Hippocampal formation (tissue), 2 donors: ENCODE data around the gene BOK.
"Not testable (repeated sequence)": the region's sequence is repeated elsewhere in the genome, so short reads cannot be mapped to it uniquely, and the experiment has no call there.

Source experiments
- DNase-seq, 2 donors: peaks; one replicate each; lab custom pipeline; 2025; lab: John Stamatoyannopoulos, UW

Gene BOK

GRCh38 chr2:241555711-241556110 is 2.8 kb upstream of the BOK start:
- no peak for DNase-seq

GRCh38 chr2:241556746-241557145 is 1.8 kb upstream of the BOK start:
- DNase-seq = no peak

GRCh38 chr2:241559323-241560161 is 997 bp downstream of the BOK start:
- DNase-seq = peak; percentile 81 to 93

- DNase-seq = no peak
Observed at GRCh38 chr2:241560162-241560882, 1.8 kb downstream of the BOK start.

GRCh38 chr2:241560883-241561474 is 2.4 kb downstream of the BOK start:
- DNase-seq = peak in 1 of 2 donors; percentile 61

- DNase-seq = peak; percentile 50 to 66
Observed at GRCh38 chr2:241561832-241562231, 3.3 kb downstream of the BOK start.

GRCh38 chr2:241562269-241562891 is 3.8 kb downstream of the BOK start:
- no peak for DNase-seq

GRCh38 chr2:241563031-241563507 is 4.5 kb downstream of the BOK start:
- DNase-seq = no peak

GRCh38 chr2:241563571-241563980 is 5.0 kb downstream of the BOK start:
- DNase-seq = no peak

- DNase-seq = no peak
Observed at GRCh38 chr2:241563981-241564595, 5.5 kb downstream of the BOK start.

- DNase-seq = no peak
Observed at GRCh38 chr2:241564596-241565410, 6.3 kb downstream of the BOK start.

GRCh38 chr2:241565411-241565810 is 6.9 kb downstream of the BOK start:
- no peak for DNase-seq

GRCh38 chr2:241566021-241566420 is 7.5 kb downstream of the BOK start:
- not testable (repeated sequence) for DNase-seq

- DNase-seq = no peak
Observed at GRCh38 chr2:241566468-241566867, 7.9 kb downstream of the BOK start.

- DNase-seq = not testable (repeated sequence)
Observed at GRCh38 chr2:241567266-241567665, 8.7 kb downstream of the BOK start.

- DNase-seq = no peak
Observed at GRCh38 chr2:241567776-241568175, 9.2 kb downstream of the BOK start.

- DNase-seq = no peak
Observed at GRCh38 chr2:241568726-241569125, 10.2 kb downstream of the BOK start.

- DNase-seq = no peak
Observed at GRCh38 chr2:241569831-241570281, 11.3 kb downstream of the BOK start.

GRCh38 chr2:241570961-241571581 is 12.5 kb downstream of the BOK start:
- no peak for DNase-seq
